ENCODE data around the gene MRPL43. TPM values are rescaled to one million over a fixed set of nuclear protein-coding genes. Genes with fewer than 3 reads are reported as not detected.
A peak's percentile ranks its signal among the peaks of the same experiment; 100 is the strongest.
"Not testable (repeated sequence)": the region's sequence is repeated elsewhere in the genome, so short reads cannot be mapped to it uniquely, and the experiment has no call there.

MRPL43 gene
- total and polyA plus RNA-seq, 9 donors: 61.0 to 94.4 (median 68.0) TPM

DNA sequence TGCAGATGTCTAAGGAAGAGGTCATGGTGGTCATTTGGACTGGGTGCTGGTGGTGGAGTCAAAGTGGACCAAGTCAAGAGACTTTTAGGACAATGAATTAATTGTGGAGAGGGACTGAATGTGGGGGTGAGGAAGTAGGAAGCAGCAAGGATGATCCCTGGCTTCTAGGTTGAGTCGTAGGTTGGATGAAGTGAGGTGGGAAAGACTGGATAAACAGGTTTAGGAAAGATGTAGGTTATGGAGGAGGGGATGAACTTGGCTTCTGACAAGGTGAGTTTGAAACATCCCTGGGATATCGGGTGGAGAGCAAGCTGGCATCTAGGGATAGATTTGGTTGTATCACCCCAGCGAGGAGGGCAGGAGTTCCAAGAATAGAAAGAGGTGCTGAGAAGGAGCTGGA is 10.4 kb downstream of the MRPL43 start:
- H3K36me3 ChIP-seq (ENCODE audit: control insufficient read depth, insufficient read depth, low read length): peaks cover 34% of the 10 kb centered on the region
- H3K27ac ChIP-seq (ENCODE audit: low read length): no peak overlapping the region
- no peaks in the 10 kb centered on the region for H3K9me3 ChIP-seq (replicated peaks; ENCODE audit: control insufficient read depth, low read depth, low read length)
- WGBS (ENCODE audit: insufficient coverage): 89% methylated on average over 3 of the region's 3 CpGs
- no peak overlapping the region for H3K4me3 ChIP-seq (ENCODE audit: low read length)
- DNase-seq: no peak
- H3K27me3 ChIP-seq (ENCODE audit: control insufficient read depth, insufficient read depth, low read length): no peaks in the 10 kb centered on the region
- H3K4me1 ChIP-seq (ENCODE audit: control insufficient read depth, insufficient read depth, low read length): no peaks in the 10 kb centered on the region

DNA sequence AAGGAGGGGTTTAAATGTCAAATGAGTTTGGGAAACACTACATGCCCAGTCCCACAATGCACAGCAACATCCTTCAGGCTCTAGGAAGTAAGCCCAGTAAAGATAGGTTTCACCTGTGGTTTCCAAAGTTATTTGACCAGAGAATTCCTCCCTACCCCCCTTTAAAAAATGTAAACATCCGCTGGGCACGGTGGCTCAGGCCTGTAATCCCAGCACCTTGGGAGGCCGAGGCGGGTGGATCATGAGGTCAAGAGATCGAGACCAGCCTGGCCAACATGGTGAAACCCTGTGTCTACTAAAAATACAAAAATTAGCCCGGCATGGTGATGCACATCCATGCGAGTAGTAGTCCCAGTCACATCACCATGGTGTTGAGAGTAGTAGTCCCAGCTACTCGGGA is 11.9 kb downstream of the MRPL43 start:
- H3K4me3 ChIP-seq (ENCODE audit: low read length); DNase-seq; H3K27ac ChIP-seq (ENCODE audit: low read length); H3K4me1 ChIP-seq (ENCODE audit: control insufficient read depth, insufficient read depth, low read length); H3K9me3 ChIP-seq (replicated peaks; ENCODE audit: control insufficient read depth, low read depth, low read length); H3K27me3 ChIP-seq (ENCODE audit: control insufficient read depth, insufficient read depth, low read length): not testable (repeated sequence)
- H3K36me3 ChIP-seq (ENCODE audit: control insufficient read depth, insufficient read depth, low read length): peaks cover 22% of the 10 kb centered on the region
- 83% methylated on average over 3 of the region's 8 CpGs for WGBS (ENCODE audit: insufficient coverage)

DNA sequence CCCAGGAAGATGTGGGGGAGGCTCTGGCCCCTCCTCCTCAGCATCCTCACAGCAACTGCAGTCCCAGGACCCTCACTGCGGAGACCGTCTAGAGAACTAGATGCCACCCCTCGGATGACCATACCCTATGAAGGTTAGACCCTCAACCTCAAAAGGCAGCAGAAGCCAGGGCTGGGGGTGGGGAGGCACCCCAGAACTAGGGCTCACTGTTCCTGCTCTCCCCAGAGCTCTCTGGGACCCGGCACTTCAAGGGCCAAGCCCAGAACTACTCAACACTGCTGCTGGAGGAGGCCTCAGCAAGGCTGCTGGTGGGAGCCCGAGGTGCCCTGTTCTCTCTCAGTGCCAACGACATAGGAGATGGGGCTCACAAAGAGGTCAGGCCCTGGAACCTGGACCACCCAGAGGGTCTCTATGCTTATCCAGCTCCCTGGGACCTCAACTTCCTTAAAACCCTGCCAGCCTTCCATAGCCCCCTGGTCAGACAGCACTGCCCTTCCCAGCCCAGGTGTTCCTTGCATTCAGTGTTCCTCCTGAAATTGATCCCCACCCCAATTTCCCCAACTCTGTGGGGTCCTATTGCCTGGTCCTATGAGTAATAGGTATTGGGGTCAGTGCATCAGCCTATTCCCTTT is 14.3 kb downstream of the MRPL43 start:
- H3K27ac ChIP-seq (ENCODE audit: low read length): no peak overlapping the region
- no peak for DNase-seq
- no peaks in the 10 kb centered on the region for H3K9me3 ChIP-seq (replicated peaks; ENCODE audit: control insufficient read depth, low read depth, low read length)
- H3K36me3 ChIP-seq (ENCODE audit: control insufficient read depth, insufficient read depth, low read length): peaks cover 5% of the 10 kb centered on the region
- H3K4me1 ChIP-seq (ENCODE audit: control insufficient read depth, insufficient read depth, low read length): peaks cover 16% of the 10 kb centered on the region
- H3K27me3 ChIP-seq (ENCODE audit: control insufficient read depth, insufficient read depth, low read length): peaks cover 4% of the 10 kb centered on the region
- no peak overlapping the region for H3K4me3 ChIP-seq (ENCODE audit: low read length)
- 76% methylated on average over 3 of the region's 6 CpGs for WGBS (ENCODE audit: insufficient coverage)

DNA sequence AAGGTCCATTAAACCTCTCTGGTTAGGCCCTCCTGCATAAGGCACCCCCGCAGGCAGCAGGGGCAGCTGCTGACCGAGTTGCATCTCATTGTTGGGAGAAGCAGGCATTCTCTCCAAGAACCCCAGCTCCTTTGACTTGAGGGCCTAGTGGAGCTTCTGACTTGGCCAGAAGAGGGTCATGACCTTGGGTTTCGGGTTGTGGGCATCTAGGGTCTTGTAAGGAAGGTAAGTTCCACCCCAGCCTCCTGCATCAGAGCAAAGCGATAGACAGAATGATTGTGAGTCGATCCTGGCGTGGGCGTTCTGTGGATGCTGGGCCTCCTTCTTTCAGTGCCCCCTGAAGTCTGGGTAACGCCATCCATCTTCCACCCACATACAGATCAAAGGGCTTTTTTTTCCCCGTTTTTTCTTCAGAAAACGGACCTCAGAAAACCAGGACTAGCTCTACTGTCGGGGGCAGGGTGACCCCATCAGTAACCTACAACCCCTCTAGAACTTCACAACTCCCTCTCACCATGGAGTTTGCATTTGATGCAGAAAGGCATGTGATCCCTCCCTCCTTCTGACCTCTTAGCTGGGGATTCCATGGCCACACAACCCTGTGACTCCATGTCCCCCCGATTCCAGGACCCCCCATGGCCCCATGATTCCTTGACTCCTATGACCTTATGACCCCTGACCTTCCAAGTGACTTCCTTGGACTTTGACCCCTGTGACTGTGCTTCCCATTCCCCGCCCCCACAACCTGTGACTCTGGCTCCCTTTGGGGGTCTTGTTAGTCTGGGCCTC is 15.0 kb downstream of the MRPL43 start:
- Histone ChIP-seq H3K4me3 (ENCODE audit: low read length) (no peak overlapping the region), H3K27me3 (ENCODE audit: control insufficient read depth, insufficient read depth, low read length) (peaks cover 4% of the 10 kb centered on the region), H3K27ac (ENCODE audit: low read length) (no peak overlapping the region), H3K36me3 (ENCODE audit: control insufficient read depth, insufficient read depth, low read length) (peaks cover 7% of the 10 kb centered on the region), H3K9me3 (replicated peaks; ENCODE audit: control insufficient read depth, low read depth, low read length) (no peaks in the 10 kb centered on the region), H3K4me1 (ENCODE audit: control insufficient read depth, insufficient read depth, low read length) (peaks cover 16% of the 10 kb centered on the region)
- no peak for DNase-seq
- WGBS (ENCODE audit: insufficient coverage): 68% methylated on average over 11 of the region's 13 CpGs

DNA sequence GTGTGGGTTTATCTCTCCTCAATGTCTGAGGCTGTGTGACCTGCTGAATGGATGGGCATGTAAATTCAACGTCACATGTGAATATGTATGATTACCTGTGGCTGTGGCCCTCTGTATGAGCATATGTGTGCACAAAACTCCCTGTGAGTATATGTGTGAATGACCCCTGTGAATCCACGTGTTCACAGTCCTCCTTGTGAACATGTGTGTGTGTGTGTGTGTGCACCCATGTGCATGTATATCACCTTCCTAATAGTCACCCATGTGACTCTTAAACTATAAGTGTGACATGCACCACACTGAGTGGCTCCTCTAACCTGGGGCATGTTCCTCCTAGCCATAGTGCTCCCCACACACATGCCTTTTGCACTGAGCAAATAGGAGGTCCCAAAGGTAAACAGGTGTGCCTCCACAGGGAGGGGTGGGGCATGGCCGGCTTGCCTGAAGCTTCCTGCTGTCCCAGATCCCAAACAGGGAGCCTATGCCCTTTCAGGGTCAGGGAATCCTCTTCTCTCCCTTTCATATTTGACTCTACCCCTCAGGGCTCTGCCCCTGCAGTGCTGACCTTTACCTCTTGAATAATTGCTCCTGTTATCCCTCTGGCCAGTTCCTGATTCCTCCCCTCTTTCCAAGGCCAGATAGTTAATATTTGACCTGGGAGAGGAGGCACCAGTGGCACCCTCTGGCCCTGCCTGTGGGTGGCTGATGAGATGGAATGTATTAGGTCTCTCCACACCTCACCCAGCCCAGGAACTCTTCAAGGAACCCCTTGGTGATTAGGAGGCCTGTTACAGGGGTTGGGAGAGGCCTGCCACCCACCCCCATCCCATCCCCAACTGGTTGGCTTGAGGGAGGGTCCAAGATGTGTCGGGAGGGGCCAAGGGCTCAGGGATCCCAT is 16.1 kb downstream of the MRPL43 start:
- H3K9me3 ChIP-seq (replicated peaks; ENCODE audit: control insufficient read depth, low read depth, low read length): no peaks in the 10 kb centered on the region
- H3K27me3 ChIP-seq (ENCODE audit: control insufficient read depth, insufficient read depth, low read length): peaks cover 4% of the 10 kb centered on the region
- no peak overlapping the region for H3K4me3 ChIP-seq (ENCODE audit: low read length)
- WGBS (ENCODE audit: insufficient coverage): 60% methylated on average over 3 of the region's 4 CpGs
- H3K36me3 ChIP-seq (ENCODE audit: control insufficient read depth, insufficient read depth, low read length): peaks cover 16% of the 10 kb centered on the region
- peaks cover 16% of the 10 kb centered on the region for H3K4me1 ChIP-seq (ENCODE audit: control insufficient read depth, insufficient read depth, low read length)
- no peak overlapping the region for H3K27ac ChIP-seq (ENCODE audit: low read length)
- DNase-seq: no peak

DNA sequence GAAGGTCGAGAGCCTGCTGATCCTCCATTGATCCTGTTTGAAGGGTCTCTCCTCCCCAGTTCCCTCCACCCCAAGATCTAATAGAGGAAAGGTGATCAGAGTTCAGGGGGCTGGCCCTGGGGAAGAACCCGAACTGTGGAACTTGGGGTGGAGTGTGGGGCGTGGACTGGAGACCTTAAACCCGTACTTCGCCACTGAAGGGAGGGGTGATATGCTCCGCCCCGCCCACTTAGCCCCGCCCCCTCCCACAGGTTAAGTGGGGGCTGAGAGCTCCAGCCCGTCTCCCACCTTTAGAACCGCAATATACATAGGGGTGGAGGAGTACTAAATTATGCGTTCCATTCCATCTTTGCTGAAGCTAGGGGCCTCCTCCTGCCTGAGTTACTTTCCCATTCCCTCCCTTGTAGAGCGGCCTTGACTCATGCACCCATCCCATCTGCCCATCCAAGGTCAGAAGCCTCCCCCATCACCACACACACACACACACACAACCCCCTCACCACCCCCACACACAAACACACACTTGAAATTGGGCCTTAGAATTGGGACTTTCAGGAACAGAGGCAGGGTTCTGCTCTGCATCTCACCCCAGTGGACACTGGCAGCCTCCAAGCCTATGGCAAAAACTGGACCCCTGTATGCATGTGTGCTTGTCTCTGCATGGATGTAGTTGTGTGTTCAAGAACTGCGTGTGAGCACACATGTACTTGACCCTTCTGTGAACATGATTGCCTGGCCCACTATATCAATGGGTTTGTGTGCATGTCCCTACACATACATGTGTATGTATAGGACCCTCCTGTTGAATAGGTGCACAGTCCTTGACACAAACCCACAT is 17.0 kb downstream of the MRPL43 start:
- peaks cover 24% of the 10 kb centered on the region for H3K36me3 ChIP-seq (ENCODE audit: control insufficient read depth, insufficient read depth, low read length)
- WGBS (ENCODE audit: insufficient coverage): 82% methylated on average over 2 of the region's 13 CpGs
- peaks cover 16% of the 10 kb centered on the region for H3K4me1 ChIP-seq (ENCODE audit: control insufficient read depth, insufficient read depth, low read length)
- DNase-seq: no peak
- H3K27me3 ChIP-seq (ENCODE audit: control insufficient read depth, insufficient read depth, low read length): peaks cover 4% of the 10 kb centered on the region
- H3K9me3 ChIP-seq (replicated peaks; ENCODE audit: control insufficient read depth, low read depth, low read length): no peaks in the 10 kb centered on the region
- no peak overlapping the region for H3K27ac ChIP-seq (ENCODE audit: low read length)
- H3K4me3 ChIP-seq (ENCODE audit: low read length): no peak overlapping the region

DNA sequence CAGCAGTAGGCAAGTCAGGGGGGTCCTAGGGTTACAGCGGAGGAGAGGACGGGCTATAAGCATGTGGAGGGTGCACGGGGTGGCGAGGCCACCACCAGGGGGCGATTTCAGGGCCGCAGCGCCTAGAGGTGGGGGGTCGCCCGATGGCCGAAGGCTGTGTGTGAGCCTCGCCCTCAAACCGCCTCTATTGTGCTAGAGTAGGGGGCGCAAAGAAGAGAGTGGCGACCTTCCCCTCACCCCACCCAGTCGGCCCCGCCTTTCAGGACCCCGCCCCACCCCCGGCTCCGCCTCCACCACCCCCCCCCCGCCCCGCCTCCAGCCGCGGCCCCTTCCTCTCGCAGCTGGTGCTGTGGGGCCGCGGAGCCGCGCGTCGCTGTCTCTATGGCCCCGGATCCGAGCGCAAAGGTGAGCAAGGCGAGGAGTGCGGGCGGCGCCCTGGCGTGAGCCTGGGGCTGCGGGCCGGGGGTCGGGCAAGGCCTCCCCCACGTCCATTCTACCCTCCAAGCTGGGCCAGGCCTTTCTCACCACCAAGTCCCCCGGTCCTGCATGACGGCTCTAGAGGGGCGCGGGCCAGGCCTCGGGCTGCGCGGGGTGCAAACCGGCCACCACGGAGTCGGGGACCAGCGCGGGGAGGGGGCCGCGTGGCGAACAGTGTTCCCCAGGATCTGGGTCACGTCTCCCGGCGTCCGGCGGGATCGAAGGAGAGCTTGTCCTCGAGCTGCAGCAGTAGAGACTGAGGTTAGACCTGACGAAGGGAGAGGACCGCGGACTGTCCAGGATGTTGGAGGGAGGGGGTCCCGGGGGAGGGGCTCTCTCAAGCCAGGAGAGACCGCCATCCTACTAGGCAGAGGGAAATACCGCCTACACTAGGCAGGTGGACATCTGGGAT is 17.9 kb downstream of the MRPL43 start, which contains the start of gene SEMA4G:
Gene SEMA4G, plus strand, starts transcription at position 318 of the 889 bp plus-strand sequence. CDS start 3,409 bp downstream, outside the sequence.
- no peaks in the 10 kb centered on the region for H3K9me3 ChIP-seq (replicated peaks; ENCODE audit: control insufficient read depth, low read depth, low read length)
- H3K27me3 ChIP-seq (ENCODE audit: control insufficient read depth, insufficient read depth, low read length): peaks cover 4% of the 10 kb centered on the region
- WGBS (ENCODE audit: insufficient coverage): 2% methylated on average over 36 of the region's 70 CpGs
- H3K36me3 ChIP-seq (ENCODE audit: control insufficient read depth, insufficient read depth, low read length): peaks cover 28% of the 10 kb centered on the region
- peaks cover 16% of the 10 kb centered on the region for H3K4me1 ChIP-seq (ENCODE audit: control insufficient read depth, insufficient read depth, low read length)
- H3K4me3 ChIP-seq (ENCODE audit: low read length): peak within 1 kb of the TSS; percentile 54
- DNase-seq: peak; percentile 50
- no peak within 1 kb of the TSS for H3K27ac ChIP-seq (ENCODE audit: low read length)

DNA sequence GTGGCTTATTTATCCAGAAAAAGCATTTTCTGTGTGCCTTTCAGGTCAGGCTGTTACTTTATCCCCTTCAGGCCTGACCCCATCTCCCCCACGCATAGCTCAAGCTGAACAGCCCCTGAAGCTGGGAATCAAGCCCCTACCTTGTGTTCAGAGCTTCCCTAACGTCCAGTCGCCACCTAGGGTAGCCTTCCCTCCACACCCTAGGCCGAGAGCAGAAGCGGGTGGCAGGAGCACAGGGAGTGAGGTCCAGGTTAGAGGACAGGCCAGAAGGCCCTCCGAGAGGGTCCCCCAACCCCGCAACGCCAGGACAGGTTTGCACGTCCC is 18.5 kb downstream of the MRPL43 start:
- H3K36me3 ChIP-seq (ENCODE audit: control insufficient read depth, insufficient read depth, low read length): peaks cover 32% of the 10 kb centered on the region
- peaks cover 16% of the 10 kb centered on the region for H3K4me1 ChIP-seq (ENCODE audit: control insufficient read depth, insufficient read depth, low read length)
- WGBS (ENCODE audit: insufficient coverage): 8% methylated on average over 5 of the region's 9 CpGs
- H3K4me3 ChIP-seq (ENCODE audit: low read length): peak overlapping the region; percentile 54
- no peak overlapping the region for H3K27ac ChIP-seq (ENCODE audit: low read length)
- H3K27me3 ChIP-seq (ENCODE audit: control insufficient read depth, insufficient read depth, low read length): peaks cover 4% of the 10 kb centered on the region
- no peaks in the 10 kb centered on the region for H3K9me3 ChIP-seq (replicated peaks; ENCODE audit: control insufficient read depth, low read depth, low read length)
- no peak for DNase-seq
